Activated T-helper 2 cell treated with anti-CD3 and anti-CD28 coated beads, Interferon-gamma antibody, Interleukin-2, Interleukin-4, amounts not matched to agents 10 μg/mL and 5 μg/mL and 100 μg/mL, durations not matched to agents 14 hours and 24 hours and 36 hours (primary cell): ENCODE measurements around the gene EIF4B. TPM values are rescaled to one million over a fixed set of nuclear protein-coding genes. Genes with fewer than 3 reads are reported as not detected.
"Not testable (repeated sequence)": the region's sequence is repeated elsewhere in the genome, so short reads cannot be mapped to it uniquely, and the experiment has no call there.

Experiments
- DNase-seq: peaks from one replicate; pipeline ENCODE4 v3.0.0; 2021; ENCODE audit warnings: low spot score
- H3K27ac Mint-ChIP-seq: one replicate; pipeline ENCODE4 v1.8.0; 2021; ENCODE audit warnings: mixed read lengths
- H3K27me3 Mint-ChIP-seq: one replicate; pipeline ENCODE4 v1.8.0; 2021; ENCODE audit warnings: low read depth, mixed read lengths
- H3K36me3 Mint-ChIP-seq: one replicate; pipeline ENCODE4 v1.8.0; 2021; ENCODE audit warnings: low read depth, mixed read lengths
- H3K4me1 Mint-ChIP-seq: one replicate; pipeline ENCODE4 v1.8.0; 2021; ENCODE audit warnings: low read depth, mixed read lengths
- H3K4me3 Mint-ChIP-seq: one replicate; pipeline ENCODE4 v1.8.0; 2021; ENCODE audit warnings: low read depth, mild to moderate bottlenecking, moderate library complexity, mixed read lengths
- H3K9me3 Mint-ChIP-seq: one replicate; pipeline ENCODE4 v1.8.0; 2021; ENCODE audit warnings: mixed read lengths
- intact Hi-C: fragments of 100-400 bp; cut with micrococcal nuclease; formaldehyde crosslinking; loops from one replicate; pipeline ENCODE4 v1.15.1; 2023
- total RNA-seq: library from RNA; stranded (reverse); gene quantifications from 2 replicates; pipeline ENCODE4 v1.2.3, GENCODE V29; 2022

EIF4B gene
- total RNA-seq, 1 donor from 2014 or later: 474 TPM

DNA sequence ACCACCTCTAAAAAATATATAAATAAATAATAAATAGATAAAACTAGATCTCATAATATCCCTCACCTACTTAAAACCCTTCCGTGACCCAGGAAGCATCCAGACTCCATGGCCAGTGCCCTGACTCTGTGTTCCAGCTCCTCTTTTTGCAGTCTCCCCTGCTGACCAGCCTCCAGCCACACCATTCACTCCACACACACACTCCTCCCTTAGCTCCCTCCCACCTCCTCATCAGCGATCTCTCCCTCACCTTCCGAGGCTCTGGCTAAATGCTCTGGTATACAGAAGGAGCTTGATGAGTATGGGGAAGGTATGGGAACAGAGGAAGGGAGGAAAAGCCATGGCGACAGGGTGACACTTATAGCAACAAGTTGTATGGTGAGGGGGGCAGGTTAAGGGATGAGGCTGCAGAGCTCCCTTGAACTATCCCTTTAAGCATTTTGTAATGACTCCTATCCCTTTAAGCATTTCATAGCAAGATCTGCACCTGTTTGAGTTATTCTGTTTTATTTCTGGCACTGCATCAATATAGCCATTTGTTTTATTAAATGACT lies 26.1 kb upstream of the EIF4B start:
- Mint-ChIP-seq H3K27me3 (peaks cover 29% of the 10 kb centered on the region), H3K4me1 (no peaks in the 10 kb centered on the region), H3K27ac (no peak overlapping the region), H3K9me3 (no peaks in the 10 kb centered on the region), H3K4me3 (no peak overlapping the region), H3K36me3 (no peaks in the 10 kb centered on the region)
- no peak for DNase-seq
- intact Hi-C loops: loop anchor here (1.0 to 10.0 kb wide), 3 partner anchors 397 to 845 kb away; no protein-coding TSS in a partner anchor

DNA sequence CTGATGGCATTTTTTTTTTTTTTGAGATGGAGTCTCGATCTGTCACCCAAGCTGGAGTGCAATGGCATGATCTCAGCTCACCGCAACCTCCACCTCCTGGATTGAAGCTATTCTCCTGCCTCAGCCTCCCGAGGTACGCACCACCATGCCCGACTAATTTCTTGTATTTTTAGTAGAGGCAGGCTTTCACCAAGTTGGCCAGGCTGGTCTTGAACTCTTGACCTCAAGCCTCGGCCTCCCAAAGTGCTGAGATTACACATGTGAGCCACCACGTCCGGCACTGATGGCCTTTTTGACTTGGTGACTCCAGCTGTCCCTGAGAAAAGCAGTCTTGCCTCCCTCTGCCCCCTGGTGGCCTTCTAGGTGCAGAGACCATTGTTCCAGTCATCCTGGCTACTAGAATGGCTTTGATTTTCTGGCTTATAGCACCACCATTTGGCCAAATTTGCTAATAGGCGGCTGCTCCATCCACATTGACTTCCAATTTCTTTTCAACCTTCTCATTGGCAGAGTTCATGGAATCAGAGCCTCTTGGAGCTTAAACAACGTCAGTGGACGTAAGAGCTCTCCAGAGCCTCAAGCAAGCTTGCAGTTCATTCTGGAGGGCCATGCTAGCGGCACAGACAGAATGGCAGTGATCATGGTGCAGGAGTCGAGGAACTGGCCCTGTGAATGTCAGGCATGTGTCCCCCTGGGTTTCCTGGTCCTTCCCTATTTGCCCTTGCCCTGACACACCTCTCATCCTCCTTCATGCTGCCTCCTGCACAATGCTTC lies 25.4 kb upstream of the EIF4B start:
- no peaks in the 10 kb centered on the region for H3K9me3 Mint-ChIP-seq
- H3K4me1 Mint-ChIP-seq: no peaks in the 10 kb centered on the region
- intact Hi-C loops: loop anchor here (1.0 to 10.0 kb wide), 4 partner anchors 97 to 846 kb away; no protein-coding TSS in a partner anchor
- no peak overlapping the region for H3K4me3 Mint-ChIP-seq
- peaks cover 29% of the 10 kb centered on the region for H3K27me3 Mint-ChIP-seq
- H3K36me3 Mint-ChIP-seq: no peaks in the 10 kb centered on the region
- peak; percentile 69 for DNase-seq
- no peak overlapping the region for H3K27ac Mint-ChIP-seq

DNA sequence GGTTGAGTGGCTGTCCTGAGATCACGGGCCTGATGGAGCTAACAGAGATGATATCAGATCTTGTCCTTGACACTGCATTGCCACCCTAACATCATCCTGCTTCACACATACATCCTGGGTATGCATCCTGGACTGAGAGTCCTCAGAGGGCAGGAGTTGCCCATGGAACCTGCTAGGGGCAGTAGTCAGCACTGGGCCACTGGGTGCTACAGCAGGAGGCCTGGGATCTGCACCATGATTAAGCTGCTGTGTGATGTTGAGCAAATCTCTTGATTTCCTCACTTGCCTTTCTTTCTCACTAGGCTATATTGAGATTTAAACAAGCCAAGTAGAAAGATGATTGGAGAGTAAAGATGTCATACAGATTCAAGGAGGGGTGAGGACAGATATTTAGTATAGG lies 22.1 kb upstream of the EIF4B start:
- H3K4me3 Mint-ChIP-seq: no peak overlapping the region
- H3K4me1 Mint-ChIP-seq: no peaks in the 10 kb centered on the region
- no peaks in the 10 kb centered on the region for H3K36me3 Mint-ChIP-seq
- no peak for DNase-seq
- intact Hi-C loops: loop anchor here (5.0 to 10.0 kb wide), 2 partner anchors 612 to 849 kb away; no protein-coding TSS in a partner anchor
- H3K9me3 Mint-ChIP-seq: no peaks in the 10 kb centered on the region
- no peak overlapping the region for H3K27ac Mint-ChIP-seq
- peaks cover 12% of the 10 kb centered on the region for H3K27me3 Mint-ChIP-seq

DNA sequence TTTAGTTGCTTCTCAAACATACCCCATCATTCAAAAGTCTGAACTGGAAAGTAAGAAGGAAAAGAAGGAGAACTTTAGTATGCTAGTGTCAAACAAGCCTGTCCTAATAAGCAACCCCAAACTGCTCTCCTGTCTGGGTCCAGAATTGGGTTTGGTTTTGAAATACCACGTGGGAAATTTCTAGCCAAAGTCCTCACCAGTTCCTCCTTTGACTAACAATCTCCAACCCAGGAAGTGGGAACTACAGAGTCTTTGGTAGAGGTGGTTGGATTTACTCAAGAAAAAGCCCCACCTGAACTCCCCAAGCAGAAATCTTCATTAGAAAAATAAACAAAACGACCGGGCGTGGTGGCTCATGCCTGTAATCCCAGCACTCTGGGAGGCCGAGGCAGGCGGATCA lies 17.4 kb upstream of the EIF4B start:
- Mint-ChIP-seq H3K36me3 (no peaks in the 10 kb centered on the region), H3K4me1 (no peaks in the 10 kb centered on the region), H3K27me3 (no peaks in the 10 kb centered on the region), H3K27ac (no peak overlapping the region), H3K4me3 (no peak overlapping the region), H3K9me3 (no peaks in the 10 kb centered on the region)
- intact Hi-C loops: loop anchor here (10.0 kb wide), 1 partner anchor 854 kb away; no protein-coding TSS in a partner anchor
- DNase-seq: no peak

DNA sequence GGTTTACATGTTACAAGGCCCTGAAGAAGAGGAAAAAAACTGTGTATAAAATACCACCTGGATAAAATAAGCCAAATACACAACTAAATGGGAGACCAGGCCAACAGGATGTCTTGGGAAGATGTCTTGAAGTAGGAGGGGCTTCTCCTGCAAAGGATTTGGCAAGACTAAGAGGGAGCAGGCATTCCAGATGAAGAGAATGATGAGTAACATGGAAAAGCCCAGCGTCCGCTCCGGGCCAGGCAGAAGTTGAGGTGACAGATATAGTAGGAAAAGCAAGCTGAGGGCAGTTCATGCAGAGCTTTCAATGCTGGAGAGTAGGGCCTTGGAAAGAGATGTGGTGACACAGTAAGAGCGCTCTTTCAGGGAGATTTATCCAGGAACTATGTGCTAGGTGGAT lies 16.1 kb upstream of the EIF4B start:
- no peak for DNase-seq
- Mint-ChIP-seq H3K36me3 (no peaks in the 10 kb centered on the region), H3K9me3 (no peaks in the 10 kb centered on the region), H3K4me3 (no peak overlapping the region), H3K27me3 (no peaks in the 10 kb centered on the region), H3K27ac (no peak overlapping the region), H3K4me1 (no peaks in the 10 kb centered on the region)
- intact Hi-C loops: no loop called here

DNA sequence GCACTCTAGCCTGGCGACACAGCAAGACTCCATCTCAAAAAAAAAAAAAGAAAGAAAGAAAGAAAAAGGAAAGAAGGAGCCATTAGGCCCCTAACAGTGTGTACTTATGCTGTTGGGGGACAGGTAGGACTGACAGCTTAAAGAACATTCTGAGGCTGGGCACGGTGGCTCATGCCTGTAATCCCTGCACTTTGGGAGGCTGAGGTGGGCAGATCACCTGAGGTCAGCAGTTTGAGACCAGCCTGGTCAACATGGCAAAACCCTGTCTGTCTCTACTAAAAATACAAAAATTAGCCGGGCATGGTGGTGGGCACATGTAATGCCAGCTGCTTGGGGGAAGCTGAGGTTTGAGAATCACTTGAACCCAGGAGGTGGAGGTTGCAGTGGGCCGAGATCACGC lies 14.0 kb upstream of the EIF4B start:
- H3K9me3 Mint-ChIP-seq, DNase-seq, H3K27ac Mint-ChIP-seq, H3K4me3 Mint-ChIP-seq, H3K36me3 Mint-ChIP-seq, H3K4me1 Mint-ChIP-seq, intact Hi-C loops, H3K27me3 Mint-ChIP-seq: not testable (repeated sequence)

DNA sequence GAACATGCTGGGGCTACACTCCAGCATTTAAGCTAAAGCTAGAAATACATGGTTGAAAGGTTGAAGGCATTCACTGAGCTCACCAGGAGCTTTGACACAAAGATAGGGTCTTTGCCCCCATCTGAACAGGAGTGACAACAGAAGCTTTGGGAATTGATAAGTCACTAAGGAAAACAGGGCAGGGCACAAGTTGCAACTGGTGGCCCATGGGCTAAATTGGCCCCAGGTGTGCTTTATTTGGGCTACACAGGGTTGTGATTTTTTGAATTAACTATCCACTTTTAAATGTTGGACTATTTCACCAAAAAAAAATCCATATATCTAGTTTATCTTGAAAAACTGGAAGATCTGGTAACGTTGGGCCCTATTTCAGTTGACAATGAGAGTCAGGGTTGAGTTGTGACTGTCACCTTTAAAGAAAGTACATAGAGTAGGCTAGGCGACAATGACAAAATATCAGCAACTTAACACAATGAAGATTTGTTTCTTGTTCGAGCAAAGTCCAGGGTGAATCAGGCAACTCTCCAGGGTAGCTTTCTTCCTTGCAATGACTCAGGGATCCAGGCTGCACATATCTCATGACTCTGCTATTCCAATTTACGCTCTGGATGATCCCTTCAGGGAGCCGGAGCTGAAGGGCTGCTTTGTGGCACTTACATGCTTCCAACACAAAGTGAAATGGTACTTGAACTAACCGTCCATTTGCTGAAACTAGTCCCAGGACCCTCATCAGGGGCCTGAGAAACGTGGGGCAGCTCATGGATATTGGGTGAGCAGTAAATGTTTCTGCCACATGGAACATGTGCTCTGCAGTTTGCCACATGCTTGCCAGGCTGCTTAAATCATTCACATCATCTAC lies 13.3 kb upstream of the EIF4B start:
- H3K27ac Mint-ChIP-seq: no peak overlapping the region
- H3K27me3 Mint-ChIP-seq: peaks cover 4% of the 10 kb centered on the region
- H3K36me3 Mint-ChIP-seq: no peaks in the 10 kb centered on the region
- DNase-seq: no peak
- no peaks in the 10 kb centered on the region for H3K4me1 Mint-ChIP-seq
- intact Hi-C loops: no loop called here
- no peaks in the 10 kb centered on the region for H3K9me3 Mint-ChIP-seq
- H3K4me3 Mint-ChIP-seq: no peak overlapping the region

DNA sequence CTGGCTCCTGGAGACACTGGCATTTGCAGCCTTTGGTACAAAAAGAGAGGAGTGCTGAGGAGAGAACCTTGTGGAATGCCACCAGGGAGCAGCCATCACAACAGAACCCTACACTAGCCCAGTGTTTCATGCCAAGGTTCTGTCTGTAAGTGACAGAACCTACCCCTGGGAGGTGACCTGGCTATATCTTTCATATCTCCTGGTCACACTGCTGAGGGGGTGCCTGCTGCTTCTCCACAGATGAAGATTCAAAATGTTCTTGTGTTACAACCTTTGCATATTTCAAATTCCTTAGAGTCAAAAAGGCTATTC lies 12.7 kb upstream of the EIF4B start:
- no peak for DNase-seq
- Mint-ChIP-seq H3K4me3 (no peak overlapping the region), H3K27ac (no peak overlapping the region), H3K27me3 (peaks cover 4% of the 10 kb centered on the region), H3K4me1 (no peaks in the 10 kb centered on the region), H3K9me3 (no peaks in the 10 kb centered on the region), H3K36me3 (no peaks in the 10 kb centered on the region)
- intact Hi-C loops: no loop called here

DNA sequence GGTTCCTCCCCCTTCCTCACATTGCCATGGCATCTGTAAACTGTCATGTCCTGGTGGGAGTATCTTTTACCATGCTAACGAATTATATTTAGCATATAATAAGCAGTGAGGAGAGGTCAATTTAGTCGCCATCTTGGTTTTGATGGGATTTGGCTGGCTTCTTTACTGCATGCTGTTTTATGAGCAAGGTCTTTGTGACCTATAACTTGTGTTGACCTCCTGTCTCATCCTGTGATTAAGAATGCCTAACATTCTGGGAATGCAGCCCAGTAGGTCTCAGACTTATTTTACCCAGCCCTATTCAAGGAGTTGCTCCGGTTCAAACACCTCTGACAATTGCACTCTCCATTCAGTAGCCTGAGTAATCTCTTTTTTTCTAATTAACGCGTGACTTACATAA lies 2.1 kb upstream of the EIF4B start:
- no peaks in the 10 kb centered on the region for H3K9me3 Mint-ChIP-seq
- no peak for DNase-seq
- H3K27ac Mint-ChIP-seq: no peak overlapping the region
- intact Hi-C loops: loop anchor here (10.0 kb wide), 1 partner anchor 1011 kb away; no protein-coding TSS in a partner anchor
- H3K4me1 Mint-ChIP-seq: peaks cover 21% of the 10 kb centered on the region
- peaks cover 3% of the 10 kb centered on the region for H3K27me3 Mint-ChIP-seq
- peak overlapping the region; percentile 5 for H3K4me3 Mint-ChIP-seq
- peaks cover 24% of the 10 kb centered on the region for H3K36me3 Mint-ChIP-seq

DNA sequence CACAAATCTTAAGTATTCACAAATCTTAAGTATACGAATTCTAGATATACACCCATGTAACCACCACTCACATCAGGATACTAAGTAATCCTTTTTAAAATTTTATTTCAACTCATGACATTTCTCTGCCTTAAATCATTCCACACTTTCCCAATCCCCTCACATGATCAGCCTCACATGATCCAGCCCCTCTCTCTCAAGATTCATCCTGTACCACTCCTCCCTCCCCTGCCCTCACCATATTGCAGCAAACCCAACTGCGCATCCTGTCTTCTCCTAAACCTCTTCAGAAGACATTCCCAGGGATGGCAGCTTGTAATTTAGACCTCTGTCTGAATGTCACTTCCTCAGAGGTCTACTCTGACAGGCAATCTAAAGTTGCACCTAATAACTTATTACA lies 1.7 kb upstream of the EIF4B start:
- Mint-ChIP-seq H3K9me3 (no peaks in the 10 kb centered on the region), H3K27me3 (peaks cover 3% of the 10 kb centered on the region), H3K4me1 (peaks cover 23% of the 10 kb centered on the region), H3K4me3 (peak overlapping the region; percentile 5), H3K27ac (no peak overlapping the region), H3K36me3 (peaks cover 28% of the 10 kb centered on the region)
- intact Hi-C loops: loop anchor here (10.0 kb wide), 1 partner anchor 1010 kb away; no protein-coding TSS in a partner anchor
- DNase-seq: no peak

DNA sequence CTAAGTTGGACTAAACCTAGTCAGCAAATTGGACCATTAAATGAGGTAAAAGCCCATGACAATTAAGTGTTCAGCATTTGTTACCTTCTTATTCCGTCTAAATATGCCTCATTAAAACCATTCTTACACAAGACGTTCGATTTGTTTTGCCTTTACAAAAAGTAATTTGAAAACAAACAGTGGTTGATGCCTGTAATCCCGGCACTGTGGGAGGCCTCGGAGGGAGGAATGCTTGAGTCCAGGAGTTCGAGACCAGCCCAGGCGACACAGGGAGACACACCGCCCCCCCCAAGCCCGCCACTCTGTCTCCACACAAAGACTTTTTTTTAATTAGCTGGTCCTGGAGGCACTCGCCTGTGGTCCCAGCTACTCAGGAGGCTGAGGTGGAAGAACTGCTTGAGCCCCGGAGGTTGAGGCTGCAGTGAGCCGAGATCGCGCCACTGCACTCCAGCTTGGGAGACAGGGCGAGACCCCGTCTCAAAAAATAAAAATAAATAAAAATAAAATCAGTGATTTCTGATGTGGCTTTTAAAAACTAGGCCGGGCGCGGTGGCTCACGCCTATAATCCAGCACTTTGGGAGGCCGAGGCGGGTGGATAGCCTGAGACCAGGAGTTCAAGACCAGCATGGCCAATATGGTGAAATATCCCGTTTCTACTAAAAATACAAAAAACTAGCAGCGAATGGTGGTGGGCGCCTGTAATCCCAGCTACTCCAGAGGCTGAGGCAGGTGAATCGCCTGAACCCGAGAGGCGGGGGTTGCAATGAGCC lies 856 bp upstream of the EIF4B start:
- DNase-seq: no peak
- H3K9me3 Mint-ChIP-seq: no peaks in the 10 kb centered on the region
- H3K27ac Mint-ChIP-seq: peak overlapping the region; percentile 76
- peaks cover 35% of the 10 kb centered on the region for H3K36me3 Mint-ChIP-seq
- intact Hi-C loops: loop anchor here (5.0 to 10.0 kb wide), 2 partner anchors 177 to 1009 kb away; partner anchors contain the start of genes CSAD and ZNF740
- H3K4me1 Mint-ChIP-seq: peaks cover 30% of the 10 kb centered on the region
- peaks cover 3% of the 10 kb centered on the region for H3K27me3 Mint-ChIP-seq
- H3K4me3 Mint-ChIP-seq: peak overlapping the region; percentile 92

DNA sequence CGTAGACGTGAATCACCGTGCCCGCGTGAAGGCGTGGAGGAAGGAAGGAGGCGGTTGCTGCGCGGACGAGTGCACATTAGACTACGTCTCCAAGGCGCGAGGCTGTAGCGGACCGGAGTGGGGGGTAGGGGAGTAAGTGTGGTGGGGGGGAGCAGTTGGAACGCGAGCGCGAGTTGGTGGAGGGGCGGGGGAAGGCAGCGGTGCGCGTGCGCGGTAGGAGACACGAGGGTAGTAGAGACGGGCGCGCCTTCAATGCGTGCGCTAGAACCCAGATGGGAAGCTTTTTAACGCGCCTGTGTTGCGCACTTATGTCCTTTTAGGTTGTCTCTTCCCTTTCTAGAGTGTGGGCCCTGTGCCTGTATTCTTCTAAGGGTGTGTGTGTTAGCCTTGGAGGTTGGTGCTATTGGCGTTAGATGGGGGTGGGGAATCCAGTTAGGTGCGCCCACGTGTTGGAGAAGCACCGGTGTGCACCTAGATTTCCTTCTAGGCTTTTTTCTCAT lies 604 bp downstream of the EIF4B start:
- Mint-ChIP-seq H3K27me3 (no peaks in the 10 kb centered on the region), H3K4me1 (peaks cover 40% of the 10 kb centered on the region), H3K36me3 (peaks cover 46% of the 10 kb centered on the region), H3K9me3 (no peaks in the 10 kb centered on the region), H3K4me3 (peak overlapping the region; percentile 92), H3K27ac (peak overlapping the region; percentile 90)
- intact Hi-C loops: loop anchor here (1.0 to 10.0 kb wide), 3 partner anchors 47 to 1008 kb away; partner anchors contain the start of genes CSAD and ZNF740
- DNase-seq: peak; percentile 73
